Medulla oblongata (tissue), 1 donor: ENCODE data around the gene ULK4.
"Not testable (repeated sequence)": the region's sequence is repeated elsewhere in the genome, so short reads cannot be mapped to it uniquely, and the experiment has no call there.

Experiments used
- DNase-seq: peaks from one replicate; pipeline ENCODE4 v3.0.0-alpha.2; 2015; ENCODE audit errors: extremely low spot score

The ULK4 gene

DNA sequence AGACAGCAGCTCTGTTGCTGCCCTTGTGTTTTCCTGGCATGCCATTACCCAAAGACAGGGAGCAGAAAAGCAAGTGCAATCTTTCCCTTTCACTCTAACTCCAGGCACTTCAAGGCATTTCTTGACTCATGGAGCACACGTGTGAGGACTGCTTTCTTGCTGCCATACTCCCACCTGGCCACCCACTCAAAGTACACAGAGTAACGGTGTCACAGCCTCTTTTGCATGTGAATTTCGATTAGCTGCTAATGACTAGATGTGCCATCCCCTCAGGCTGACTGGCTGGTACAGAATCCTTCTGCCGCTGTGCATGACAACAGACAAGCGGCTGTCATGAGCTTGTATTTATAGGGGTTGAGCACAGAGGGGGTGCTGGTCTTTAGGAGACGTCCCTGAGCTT, 382.0 kb downstream of the ULK4 start:
- no peak for DNase-seq

DNA sequence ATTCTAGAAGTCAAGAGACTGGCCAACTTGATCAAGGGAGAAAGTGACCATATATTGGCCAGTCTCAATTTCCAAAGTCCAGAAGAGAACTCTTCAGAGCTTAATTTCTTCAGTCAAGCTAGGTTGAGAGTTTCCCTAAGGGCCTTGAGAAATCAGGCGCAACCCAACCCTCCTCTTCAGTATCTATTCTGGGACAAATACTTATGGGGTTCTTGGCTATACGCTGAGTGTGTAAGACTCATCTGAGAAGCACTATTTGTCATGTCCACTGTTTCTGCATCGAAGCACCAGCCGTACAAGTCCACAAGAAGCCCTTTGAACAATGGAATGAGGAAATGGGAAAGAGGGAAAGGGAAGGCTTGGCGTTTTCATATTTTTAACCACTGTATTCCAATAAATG, 383.1 kb downstream of the ULK4 start:
- no peak for DNase-seq

DNA sequence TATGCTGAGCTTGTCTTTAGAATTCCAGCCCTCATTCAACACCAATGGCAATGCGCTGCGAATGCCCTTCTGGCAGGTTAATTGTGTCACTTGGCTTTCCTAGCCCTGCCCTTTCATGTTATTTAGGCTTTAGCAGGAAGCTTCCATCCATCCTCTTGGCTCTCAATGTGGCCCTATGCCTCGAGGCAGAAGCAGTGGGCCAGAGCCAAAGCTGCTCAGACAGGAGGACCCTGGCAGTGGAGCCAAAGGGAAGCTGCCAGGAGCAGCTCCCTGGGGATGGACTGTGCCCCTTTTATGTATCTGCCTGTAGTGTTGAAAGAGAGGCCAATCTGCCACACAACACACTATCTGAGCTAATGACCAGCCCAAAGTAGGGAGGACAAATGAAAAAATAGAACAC, 386.2 kb downstream of the ULK4 start:
- DNase-seq, result peak; percentile 40

DNA sequence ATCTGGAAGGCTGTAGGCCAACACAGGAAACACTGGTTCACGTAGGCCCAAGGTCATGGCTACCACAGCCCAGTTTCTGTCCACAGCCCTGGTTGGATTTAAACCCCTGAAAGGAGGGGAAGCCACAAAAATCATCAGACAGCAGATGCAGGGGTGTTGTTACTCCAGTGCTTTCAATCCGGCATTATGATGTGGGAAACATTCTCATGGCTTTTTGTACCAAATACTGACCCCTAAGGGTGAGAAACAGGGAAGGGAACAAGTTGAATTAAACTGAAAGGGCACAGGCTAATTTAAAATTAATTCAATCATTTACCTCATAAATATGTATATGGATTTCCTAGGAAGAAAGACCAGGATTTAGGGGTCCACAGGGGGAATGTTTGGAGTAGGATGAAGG, 387.0 kb downstream of the ULK4 start:
- DNase-seq, result peak; percentile 28

GRCh38 chr3:41573591-41573990, 388.3 kb downstream of the ULK4 start:
- DNase-seq, result no peak

DNA sequence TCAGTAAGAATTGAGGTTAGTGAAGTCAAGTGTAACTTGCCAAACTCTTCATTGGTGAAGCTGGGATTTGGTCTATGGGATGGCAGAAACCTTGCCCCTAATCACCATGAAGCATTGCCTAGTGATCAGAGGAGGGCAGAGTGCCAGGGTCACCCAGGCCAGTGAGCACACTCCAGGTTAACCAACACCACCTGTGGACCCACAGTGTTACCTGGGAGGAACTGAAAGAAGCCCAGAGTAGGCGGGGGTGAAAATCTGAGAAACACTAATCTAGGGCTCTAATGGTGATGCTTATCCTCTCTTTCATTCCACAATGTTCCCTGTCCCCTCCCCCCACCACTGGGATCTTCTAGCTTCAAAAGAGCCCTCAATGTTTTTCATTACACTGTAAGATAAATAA, 389.8 kb downstream of the ULK4 start:
- no peak for DNase-seq

DNA sequence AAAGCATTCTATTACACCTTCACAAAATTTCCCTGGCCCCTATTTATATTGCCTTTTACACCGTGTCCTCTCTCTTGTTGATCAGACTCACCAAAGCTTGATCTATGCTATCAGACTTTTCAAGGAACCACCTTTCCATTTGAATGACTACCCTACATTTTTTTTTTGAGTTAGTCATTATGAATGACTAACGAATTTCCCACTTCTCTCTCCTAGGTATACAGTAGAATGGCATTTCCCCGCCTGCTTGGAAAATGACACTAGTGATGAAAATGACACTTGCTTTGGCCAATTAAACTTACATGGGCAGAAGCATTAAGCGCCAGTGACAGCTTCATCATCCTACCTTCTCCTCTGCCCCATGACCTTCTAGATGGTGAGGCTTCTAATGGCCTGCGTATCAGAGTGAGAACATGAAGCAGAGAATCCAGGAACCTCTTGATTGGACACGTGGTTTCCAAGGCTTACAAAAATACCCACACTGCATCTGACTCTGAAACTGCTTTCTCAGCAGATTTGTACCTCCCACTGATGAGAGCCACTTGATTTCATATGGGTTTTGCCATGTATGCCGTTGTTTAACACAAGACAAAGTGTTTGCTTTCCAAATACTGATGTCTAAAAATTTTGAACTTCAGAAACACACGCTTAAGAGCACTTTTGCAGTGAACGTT, 392.1 kb downstream of the ULK4 start:
- DNase-seq, result no peak

DNA sequence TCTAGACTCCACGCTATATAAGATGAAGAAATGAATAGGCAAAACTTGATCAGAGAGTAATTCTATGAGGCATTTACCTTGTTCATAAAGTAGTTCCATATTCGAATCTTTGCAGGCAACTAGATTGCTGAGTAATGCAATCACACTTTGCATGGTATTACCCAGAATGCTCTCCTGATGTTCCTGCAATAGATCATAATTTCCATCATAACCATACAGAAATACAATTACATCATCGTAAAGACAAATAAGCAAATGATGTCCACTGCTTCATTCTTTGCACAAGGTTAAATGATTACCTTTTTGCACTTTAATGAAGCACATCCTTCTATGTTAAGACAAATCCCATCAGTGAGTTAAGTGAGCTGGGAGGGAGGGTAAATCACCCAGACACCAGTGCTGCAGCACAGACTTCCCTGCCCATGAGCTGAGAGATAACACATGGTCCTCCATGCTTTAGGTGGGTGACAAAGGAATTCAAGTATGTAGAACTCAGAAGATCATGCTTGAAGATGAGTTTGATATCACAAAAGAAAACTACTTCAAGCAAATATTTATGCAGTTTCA, 395.9 kb downstream of the ULK4 start:
- DNase-seq, result no peak

DNA sequence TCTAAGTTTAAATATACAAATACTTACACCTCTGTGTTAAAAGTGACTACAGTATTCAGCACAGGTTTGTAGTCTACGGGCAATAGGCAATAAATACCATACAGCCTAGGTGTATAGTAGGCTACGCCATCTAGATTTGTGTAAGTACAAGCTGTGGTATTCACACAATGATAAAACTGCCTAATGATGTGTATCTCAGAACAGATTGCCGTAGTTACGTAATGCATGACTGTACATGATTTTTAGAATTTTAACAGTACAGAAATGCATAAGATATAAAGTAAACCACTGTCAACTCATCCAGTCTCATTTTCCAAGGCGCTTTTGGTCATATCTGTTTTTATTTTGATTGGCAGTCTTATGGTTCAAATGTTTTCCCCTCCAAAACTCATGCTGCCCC, 396.9 kb downstream of the ULK4 start:
- no peak for DNase-seq

DNA sequence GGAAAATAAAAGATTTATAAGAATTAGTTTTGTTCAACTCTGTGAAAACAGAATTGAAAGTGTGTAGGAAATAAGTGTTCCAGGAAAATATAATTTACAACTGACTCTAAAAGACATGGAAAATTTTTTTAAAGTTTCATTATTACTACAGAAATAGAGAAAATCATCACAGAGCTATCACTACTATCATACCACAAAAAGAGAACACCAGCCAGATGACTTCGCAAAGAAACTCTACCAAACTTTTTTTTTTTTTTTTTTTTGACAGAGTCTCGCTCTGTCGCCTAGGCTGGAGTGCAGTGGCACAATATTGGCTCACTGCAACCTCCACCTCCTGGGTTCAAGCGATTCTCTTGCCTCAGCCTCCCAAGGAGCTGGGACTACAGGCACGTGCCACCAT, 405.7 kb downstream of the ULK4 start:
- DNase-seq, result not testable (repeated sequence)

- DNase-seq, result no peak
Observed at GRCh38 chr3:41532976-41533375, 428.9 kb downstream of the ULK4 start.

GRCh38 chr3:41526995-41527573, 434.8 kb downstream of the ULK4 start:
- no peak for DNase-seq

GRCh38 chr3:41525303-41526064, 436.4 kb downstream of the ULK4 start:
- DNase-seq, result no peak

DNA sequence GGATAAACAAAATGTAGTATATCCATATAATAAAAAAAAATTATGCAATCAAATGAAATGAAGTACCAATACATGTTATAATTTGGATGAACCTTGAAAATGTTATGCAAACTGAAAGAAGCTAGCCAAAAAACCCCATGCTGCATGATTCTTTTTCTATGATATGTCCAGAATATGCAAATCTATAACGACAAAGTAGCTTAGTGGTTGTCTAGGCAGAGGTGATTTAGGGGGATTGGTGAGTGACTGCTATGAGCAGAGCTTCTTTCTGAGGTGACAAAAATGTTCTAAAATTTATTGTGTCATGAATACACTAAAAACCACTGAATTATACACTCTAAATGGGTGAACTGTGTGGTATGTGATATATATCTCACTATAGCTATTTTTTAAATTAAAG, 438.0 kb downstream of the ULK4 start:
- DNase-seq, result no peak

- no peak for DNase-seq
Observed at GRCh38 chr3:41522612-41523011, 439.3 kb downstream of the ULK4 start.

GRCh38 chr3:41521010-41521655, 440.8 kb downstream of the ULK4 start:
- DNase-seq, result no peak

DNA sequence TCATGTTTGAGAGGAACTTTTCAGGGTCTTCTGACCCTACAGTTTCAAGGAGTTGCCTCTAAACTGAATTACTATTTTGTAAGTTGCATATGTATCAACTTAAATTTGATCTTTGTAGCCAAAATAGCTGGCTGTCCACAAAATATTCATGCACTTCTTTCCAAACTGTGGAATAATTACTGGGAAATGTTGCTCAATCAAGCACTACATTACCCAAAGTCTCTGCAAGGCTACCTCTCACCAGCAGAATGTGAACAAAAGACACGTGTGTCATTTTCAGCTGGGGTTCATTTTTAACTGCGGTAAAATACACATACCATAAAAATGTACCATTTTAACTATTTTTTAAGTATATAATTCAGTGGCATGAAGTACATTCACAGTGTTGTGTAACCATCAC, 442.2 kb downstream of the ULK4 start:
- DNase-seq, result no peak

DNA sequence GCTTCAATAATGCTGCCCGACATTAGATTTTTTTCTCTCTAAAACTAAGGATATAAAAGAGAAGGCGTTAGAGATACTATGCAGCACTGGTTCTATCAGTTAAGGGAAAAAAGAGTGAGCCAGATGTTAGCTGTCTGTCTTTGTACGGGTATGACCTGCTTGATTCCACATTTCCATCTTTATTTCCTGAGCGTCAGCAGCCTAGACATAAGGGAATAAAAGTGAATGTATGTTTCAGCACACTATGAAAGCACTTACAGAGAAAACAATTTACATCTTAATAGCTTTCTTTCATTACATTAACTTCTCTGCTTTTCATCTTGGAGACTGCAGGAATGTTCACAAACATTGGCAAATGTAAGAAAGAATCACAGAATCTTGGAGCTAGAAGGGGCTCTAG, 443.3 kb downstream of the ULK4 start:
- no peak for DNase-seq

- no peak for DNase-seq
Observed at GRCh38 chr3:41508063-41508696, 453.7 kb downstream of the ULK4 start.

DNA sequence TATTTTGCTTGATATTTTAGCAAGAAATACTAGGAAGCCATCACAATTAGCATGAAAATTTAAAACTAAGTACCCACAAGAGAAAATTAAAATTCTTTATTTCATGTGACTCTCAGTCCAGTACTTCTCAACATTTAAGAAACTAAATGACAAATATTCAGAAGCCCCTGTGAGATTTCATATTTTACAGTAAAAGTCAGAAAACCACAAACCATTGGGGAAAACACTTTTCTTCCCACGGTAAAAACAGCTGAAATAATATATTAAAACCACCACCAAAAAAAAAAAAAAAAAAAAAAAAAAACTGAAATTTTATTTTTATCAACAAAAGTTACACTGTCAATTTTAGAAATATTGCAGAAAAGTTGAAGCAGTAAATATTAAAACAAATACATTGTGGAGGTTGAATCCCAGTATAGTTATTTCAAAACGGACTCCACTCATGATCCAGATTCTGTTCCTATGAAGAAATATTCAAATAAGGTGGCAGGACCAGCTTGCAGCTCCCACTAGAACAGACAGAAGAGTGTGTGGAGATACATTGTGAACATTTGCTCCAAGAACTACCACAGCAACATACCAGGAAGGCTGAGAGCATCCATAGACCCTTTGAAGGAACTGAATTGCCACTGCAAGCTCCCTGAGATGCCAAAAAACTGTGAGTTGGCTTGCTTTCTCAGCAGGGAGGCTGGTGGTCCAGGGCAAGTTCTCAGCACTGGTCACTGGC, 454.4 kb downstream of the ULK4 start:
- no peak for DNase-seq

DNA sequence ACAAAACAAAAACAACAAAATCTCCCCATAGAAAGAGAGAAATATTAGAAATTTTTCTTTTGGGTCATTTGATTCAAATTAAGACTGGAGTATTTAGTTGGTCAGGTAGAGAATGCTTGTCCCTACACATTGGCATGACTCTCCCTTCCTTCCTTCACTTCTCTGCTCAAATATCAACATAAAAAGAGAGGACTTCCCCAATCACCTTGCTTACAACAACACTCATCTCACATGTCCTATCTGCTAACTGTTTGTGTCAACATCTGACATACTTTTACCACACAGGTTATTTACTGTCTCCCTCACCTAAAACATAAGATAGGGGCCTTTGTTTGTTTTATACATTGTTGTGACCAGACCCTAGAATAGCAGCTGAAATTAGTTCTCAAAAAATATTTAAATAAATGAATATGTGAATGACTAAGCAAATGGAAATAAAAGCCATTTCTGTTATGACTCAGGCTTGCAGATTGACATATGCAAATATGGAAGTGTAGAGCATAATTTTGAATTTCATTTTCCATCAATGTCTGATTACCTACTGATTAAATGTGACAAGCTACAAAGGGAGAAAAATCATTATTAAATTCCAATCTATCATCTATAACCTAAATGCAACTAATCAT, 457.8 kb downstream of the ULK4 start:
- no peak for DNase-seq
